ENCODE data around the gene UBN2. TPM values are rescaled to one million over a fixed set of nuclear protein-coding genes. Genes with fewer than 3 reads are reported as not detected.

The UBN2 gene
- total RNA-seq, 1 donor from 2014 or later, result 30.1 TPM

DNA sequence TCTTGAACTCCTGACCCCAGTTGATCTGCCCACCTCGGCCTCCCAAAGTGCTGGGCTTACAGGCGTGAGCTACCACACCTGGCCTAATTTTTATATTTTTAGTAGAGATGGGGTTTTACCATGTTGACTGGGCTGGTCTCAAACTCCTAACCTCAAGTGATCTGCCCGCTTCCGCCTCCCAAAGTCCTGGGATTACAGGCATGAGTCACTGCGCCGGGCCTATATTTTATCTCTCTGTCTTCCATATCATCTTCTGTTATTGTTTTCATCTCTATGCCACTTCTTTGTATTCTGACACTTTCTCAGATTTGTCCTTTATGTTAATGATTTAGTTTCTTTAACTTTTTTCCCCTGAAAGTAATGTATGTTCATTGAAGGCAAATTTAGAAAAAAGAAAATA, 55.1 kb downstream of the UBN2 start:
- no peak for DNase-seq (ENCODE audit: low read depth, low spot score)
- TF ChIP-seq, protein P1, sequence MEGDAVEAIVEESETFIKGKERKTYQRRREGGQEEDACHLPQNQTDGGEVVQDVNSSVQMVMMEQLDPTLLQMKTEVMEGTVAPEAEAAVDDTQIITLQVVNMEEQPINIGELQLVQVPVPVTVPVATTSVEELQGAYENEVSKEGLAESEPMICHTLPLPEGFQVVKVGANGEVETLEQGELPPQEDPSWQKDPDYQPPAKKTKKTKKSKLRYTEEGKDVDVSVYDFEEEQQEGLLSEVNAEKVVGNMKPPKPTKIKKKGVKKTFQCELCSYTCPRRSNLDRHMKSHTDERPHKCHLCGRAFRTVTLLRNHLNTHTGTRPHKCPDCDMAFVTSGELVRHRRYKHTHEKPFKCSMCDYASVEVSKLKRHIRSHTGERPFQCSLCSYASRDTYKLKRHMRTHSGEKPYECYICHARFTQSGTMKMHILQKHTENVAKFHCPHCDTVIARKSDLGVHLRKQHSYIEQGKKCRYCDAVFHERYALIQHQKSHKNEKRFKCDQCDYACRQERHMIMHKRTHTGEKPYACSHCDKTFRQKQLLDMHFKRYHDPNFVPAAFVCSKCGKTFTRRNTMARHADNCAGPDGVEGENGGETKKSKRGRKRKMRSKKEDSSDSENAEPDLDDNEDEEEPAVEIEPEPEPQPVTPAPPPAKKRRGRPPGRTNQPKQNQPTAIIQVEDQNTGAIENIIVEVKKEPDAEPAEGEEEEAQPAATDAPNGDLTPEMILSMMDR (conservative IDR thresholded peaks at IDR 0.05), result no peak
- H3K36me3 Mint-ChIP-seq (ENCODE audit: low read depth), result peaks cover 22% of the 10 kb centered on the region
- H3K9me3 Mint-ChIP-seq, result no peaks in the 10 kb centered on the region
- H3K27ac Mint-ChIP-seq (ENCODE audit: unreplicated experiment), result no peak overlapping the region
- H3K27me3 Mint-ChIP-seq (ENCODE audit: low read depth), result no peaks in the 10 kb centered on the region
- no peak overlapping the region for H3K4me3 Mint-ChIP-seq
- no peaks in the 10 kb centered on the region for H3K4me1 Mint-ChIP-seq

DNA sequence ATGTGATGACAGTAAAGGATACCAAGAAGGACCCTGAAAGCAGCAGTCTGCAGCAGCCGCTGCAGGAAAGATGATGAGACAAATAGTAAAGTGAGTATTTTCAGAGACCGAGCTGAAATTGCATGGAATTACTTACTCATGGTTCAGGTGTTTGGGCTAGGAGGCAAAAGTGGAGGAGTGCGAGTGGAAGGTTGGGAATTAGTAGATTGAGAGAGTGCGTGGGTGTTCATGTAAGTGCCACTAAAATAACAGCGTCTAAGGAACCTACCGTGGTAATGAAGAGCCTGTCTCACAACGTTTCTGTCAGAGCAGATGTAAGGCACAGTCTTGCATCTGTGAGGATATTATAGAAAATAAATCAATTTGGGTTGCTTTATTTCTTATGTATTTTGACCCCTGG, 61.8 kb downstream of the UBN2 start:
- Mint-ChIP-seq H3K9me3 (no peaks in the 10 kb centered on the region), H3K27me3 (ENCODE audit: low read depth) (no peaks in the 10 kb centered on the region), H3K4me1 (peaks cover 3% of the 10 kb centered on the region), H3K27ac (ENCODE audit: unreplicated experiment) (peak overlapping the region; percentile 73), H3K4me3 (no peak overlapping the region), H3K36me3 (ENCODE audit: low read depth) (peaks cover 9% of the 10 kb centered on the region)
- DNase-seq (ENCODE audit: low read depth, low spot score), result no peak
- TF ChIP-seq, protein P1 (conservative IDR thresholded peaks at IDR 0.05), result no peak

DNA sequence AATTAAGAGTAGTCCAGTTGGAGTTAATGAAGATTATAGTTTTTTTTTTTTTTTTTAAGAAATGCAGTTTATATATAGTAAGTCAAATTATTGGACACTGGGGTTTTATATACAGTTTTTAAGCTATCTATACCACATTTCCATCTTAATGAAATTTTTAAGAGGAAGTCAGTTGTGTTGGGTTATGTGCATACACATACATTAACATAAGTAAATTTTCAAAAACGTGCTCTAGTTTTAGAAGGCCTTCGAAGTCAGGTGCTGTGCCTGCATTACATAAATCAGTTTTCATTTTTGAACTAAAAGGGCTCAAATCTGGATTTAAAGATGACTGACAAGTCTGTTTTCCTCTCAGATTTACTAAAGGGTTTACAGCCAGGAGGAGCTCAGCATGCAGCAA, 62.5 kb downstream of the UBN2 start:
- no peaks in the 10 kb centered on the region for H3K27me3 Mint-ChIP-seq (ENCODE audit: low read depth)
- H3K36me3 Mint-ChIP-seq (ENCODE audit: low read depth), result peaks cover 3% of the 10 kb centered on the region
- no peaks in the 10 kb centered on the region for H3K9me3 Mint-ChIP-seq
- H3K4me1 Mint-ChIP-seq, result peaks cover 6% of the 10 kb centered on the region
- no peak for DNase-seq (ENCODE audit: low read depth, low spot score)
- TF ChIP-seq, protein P1 (conservative IDR thresholded peaks at IDR 0.05), result no peak
- no peak overlapping the region for H3K27ac Mint-ChIP-seq (ENCODE audit: unreplicated experiment)
- H3K4me3 Mint-ChIP-seq, result no peak overlapping the region

DNA sequence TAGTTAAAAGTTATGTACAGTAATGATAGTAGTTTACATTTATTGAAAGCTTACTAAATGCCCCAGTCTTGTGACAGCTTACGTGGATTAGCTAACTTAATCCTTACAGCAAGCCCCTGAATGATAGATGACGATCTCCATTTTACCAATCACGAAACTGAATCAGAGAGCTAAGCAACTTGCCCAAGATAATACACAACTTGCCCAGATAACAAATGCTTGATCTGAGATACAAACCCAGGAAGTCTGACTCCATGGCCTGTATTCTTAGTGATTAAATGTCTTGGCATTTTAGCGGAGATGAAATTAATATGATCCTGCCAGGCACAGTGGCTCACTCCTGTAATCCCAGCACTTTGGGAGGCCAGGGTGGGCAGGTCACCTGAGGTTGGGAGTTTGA, 63.2 kb downstream of the UBN2 start:
- H3K27ac Mint-ChIP-seq (ENCODE audit: unreplicated experiment), result no peak overlapping the region
- H3K36me3 Mint-ChIP-seq (ENCODE audit: low read depth), result peaks cover 3% of the 10 kb centered on the region
- H3K4me3 Mint-ChIP-seq, result no peak overlapping the region

DNA sequence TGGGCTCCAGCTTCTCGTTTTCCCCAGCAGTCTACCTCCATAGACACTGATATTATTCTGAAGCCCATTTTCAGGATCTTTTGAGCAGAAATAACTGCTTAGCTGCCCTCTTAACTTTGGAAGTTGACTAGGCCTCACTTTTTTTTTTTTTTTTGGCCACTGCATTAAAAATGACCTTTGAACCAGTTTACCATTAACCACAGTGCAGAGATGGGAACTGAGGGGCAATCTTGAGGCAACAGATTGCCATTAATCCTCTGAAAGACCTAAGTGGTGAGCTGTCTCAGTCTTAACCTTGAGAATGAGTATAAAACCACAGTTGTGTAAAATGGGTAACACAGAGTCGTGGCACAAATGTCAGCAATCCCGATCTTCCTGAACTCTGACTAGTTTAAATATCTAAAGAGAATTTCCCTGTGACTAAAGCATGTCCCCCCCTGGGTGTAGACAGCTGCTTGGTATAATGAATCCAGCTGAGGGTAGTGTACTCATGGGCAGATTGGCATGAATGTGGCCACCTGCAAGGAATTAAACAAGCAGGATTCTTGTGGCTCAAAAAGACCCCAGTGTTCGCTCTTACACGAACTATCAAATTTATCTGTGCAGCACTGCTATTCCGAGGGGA, 64.0 kb downstream of the UBN2 start:
- H3K9me3 Mint-ChIP-seq, result no peaks in the 10 kb centered on the region
- H3K4me3 Mint-ChIP-seq, result no peak overlapping the region
- TF ChIP-seq, protein P1 (conservative IDR thresholded peaks at IDR 0.05), result no peak
- H3K27ac Mint-ChIP-seq (ENCODE audit: unreplicated experiment), result no peak overlapping the region
- H3K4me1 Mint-ChIP-seq, result peaks cover 6% of the 10 kb centered on the region
- no peak for DNase-seq (ENCODE audit: low read depth, low spot score)
- no peaks in the 10 kb centered on the region for H3K27me3 Mint-ChIP-seq (ENCODE audit: low read depth)
- H3K36me3 Mint-ChIP-seq (ENCODE audit: low read depth), result peaks cover 3% of the 10 kb centered on the region

More for the DNA sequence above, 63.2 kb downstream of the UBN2 start:
- no peak for DNase-seq (ENCODE audit: low read depth, low spot score)
- Mint-ChIP-seq H3K27me3 (ENCODE audit: low read depth) (no peaks in the 10 kb centered on the region), H3K9me3 (no peaks in the 10 kb centered on the region), H3K4me1 (peaks cover 6% of the 10 kb centered on the region)
- TF ChIP-seq, protein P1 (conservative IDR thresholded peaks at IDR 0.05), result no peak

Measured in neural crest cell (in vitro differentiated cells).